Activated naive CD4-positive, alpha-beta T cell treated with anti-CD3 and anti-CD28 coated beads, Interleukin-2, amount 50 U/mL, for 24 hours (primary cell): ENCODE results near the gene TNPO3.

Experiments used
- H3K27ac Mint-ChIP-seq: one replicate; pipeline ENCODE4 v1.8.0; 2021; ENCODE audit warnings: mild to moderate bottlenecking, mixed read lengths
- H3K27me3 Mint-ChIP-seq: one replicate; pipeline ENCODE4 v1.8.0; 2021; ENCODE audit warnings: mixed read lengths
- H3K36me3 Mint-ChIP-seq: one replicate; pipeline ENCODE4 v1.8.0; 2021; ENCODE audit warnings: mixed read lengths
- H3K4me1 Mint-ChIP-seq: one replicate; pipeline ENCODE4 v1.8.0; 2021; ENCODE audit warnings: mixed read lengths
- H3K4me3 Mint-ChIP-seq: one replicate; pipeline ENCODE4 v1.8.0; 2021; ENCODE audit warnings: mild to moderate bottlenecking, mixed read lengths
- H3K9me3 Mint-ChIP-seq: one replicate; pipeline ENCODE4 v1.8.0; 2021; ENCODE audit warnings: mixed read lengths

The TNPO3 gene

GRCh38 chr7:128962899-128963298, 92.0 kb downstream of the TNPO3 start:
- Mint-ChIP-seq H3K4me1 (peaks cover 25% of the 10 kb centered on the region), H3K36me3 (peaks cover 16% of the 10 kb centered on the region), H3K27ac (peak overlapping the region; percentile 95)

GRCh38 chr7:128961030-128961659, 93.8 kb downstream of the TNPO3 start:
- Mint-ChIP-seq H3K36me3 (peaks cover 18% of the 10 kb centered on the region), H3K4me1 (peaks cover 25% of the 10 kb centered on the region)

More at GRCh38 chr7:128962899-128963298, 92.0 kb downstream of the TNPO3 start:
- H3K9me3 Mint-ChIP-seq = no peaks in the 10 kb centered on the region
- no peaks in the 10 kb centered on the region for H3K27me3 Mint-ChIP-seq
- H3K4me3 Mint-ChIP-seq = peak overlapping the region; percentile 59

GRCh38 chr7:128959296-128959695, 95.6 kb downstream of the TNPO3 start:
- Mint-ChIP-seq H3K27ac (no peak overlapping the region), H3K36me3 (peaks cover 17% of the 10 kb centered on the region), H3K4me1 (peaks cover 25% of the 10 kb centered on the region)

More at GRCh38 chr7:128961030-128961659, 93.8 kb downstream of the TNPO3 start:
- Mint-ChIP-seq H3K9me3 (no peaks in the 10 kb centered on the region), H3K4me3 (no peak overlapping the region), H3K27me3 (no peaks in the 10 kb centered on the region), H3K27ac (peak overlapping the region; percentile 76)

GRCh38 chr7:128955981-128956380, 98.9 kb downstream of the TNPO3 start:
- no peaks in the 10 kb centered on the region for H3K27me3 Mint-ChIP-seq

More at GRCh38 chr7:128959296-128959695, 95.6 kb downstream of the TNPO3 start:
- Mint-ChIP-seq H3K27me3 (no peaks in the 10 kb centered on the region), H3K4me3 (no peak overlapping the region), H3K9me3 (no peaks in the 10 kb centered on the region)

DNA sequence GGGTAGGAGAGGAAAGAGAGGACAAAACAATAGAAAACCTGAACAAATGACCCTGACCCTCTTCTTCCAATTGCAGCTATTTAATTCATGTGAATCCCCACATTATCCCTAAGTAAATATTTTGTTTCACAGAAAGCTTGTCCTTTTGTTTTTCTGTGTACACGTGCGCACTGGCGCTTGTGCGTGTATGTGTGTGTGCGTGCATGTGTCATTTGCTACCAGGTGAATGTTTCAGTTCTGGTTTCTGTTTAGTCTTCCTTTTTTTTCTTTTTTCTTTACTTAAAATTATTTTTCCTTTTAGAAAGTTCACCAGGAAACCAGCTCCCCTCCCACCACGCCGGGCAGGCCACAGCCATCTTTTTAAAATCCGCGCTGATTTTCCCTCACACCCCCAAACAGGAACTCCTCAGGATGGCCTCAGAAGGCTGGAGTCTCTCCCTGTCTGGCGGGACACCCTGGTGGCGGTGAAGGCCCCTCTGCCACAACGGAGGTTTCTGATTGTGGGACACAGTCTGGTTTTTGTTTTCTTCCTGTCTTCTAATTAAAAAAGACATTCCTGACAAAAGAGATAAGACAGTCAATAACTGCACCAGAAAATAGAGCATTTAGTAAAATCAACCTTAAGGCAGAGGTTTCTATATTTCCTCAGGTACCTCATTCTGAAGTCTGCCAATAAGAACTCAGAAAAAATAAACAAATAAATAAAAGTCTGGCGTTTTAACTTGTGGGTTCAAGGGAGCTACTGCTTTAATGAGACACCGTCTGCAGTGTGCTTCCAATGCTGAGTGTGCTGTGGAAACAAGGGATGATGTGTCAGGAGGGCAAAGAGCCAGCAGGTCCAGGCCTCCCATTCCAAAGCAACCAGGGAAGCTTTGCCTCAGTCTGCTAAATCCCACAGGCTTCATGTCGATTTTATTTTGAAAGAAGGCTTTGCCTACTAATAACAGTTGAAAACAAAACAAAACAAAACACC, 99.8 kb downstream of the TNPO3 start:
- peaks cover 13% of the 10 kb centered on the region for H3K36me3 Mint-ChIP-seq
- H3K9me3 Mint-ChIP-seq = no peaks in the 10 kb centered on the region
- peaks cover 4% of the 10 kb centered on the region for H3K4me1 Mint-ChIP-seq
- H3K4me3 Mint-ChIP-seq = no peak overlapping the region
- H3K27ac Mint-ChIP-seq = peak overlapping the region; percentile 41
- H3K27me3 Mint-ChIP-seq = no peaks in the 10 kb centered on the region

More at GRCh38 chr7:128955981-128956380, 98.9 kb downstream of the TNPO3 start:
- H3K4me1 Mint-ChIP-seq = peaks cover 4% of the 10 kb centered on the region
- peak overlapping the region; percentile 23 for H3K27ac Mint-ChIP-seq
- H3K4me3 Mint-ChIP-seq = no peak overlapping the region
- no peaks in the 10 kb centered on the region for H3K9me3 Mint-ChIP-seq
- H3K36me3 Mint-ChIP-seq = peaks cover 13% of the 10 kb centered on the region

- H3K36me3 Mint-ChIP-seq = peaks cover 13% of the 10 kb centered on the region
- no peaks in the 10 kb centered on the region for H3K27me3 Mint-ChIP-seq
- no peaks in the 10 kb centered on the region for H3K9me3 Mint-ChIP-seq
- peak overlapping the region; percentile 41 for H3K27ac Mint-ChIP-seq
- no peak overlapping the region for H3K4me3 Mint-ChIP-seq
- H3K4me1 Mint-ChIP-seq = peaks cover under 1% of the 10 kb centered on the region
Measured at GRCh38 chr7:128954150-128954549, 100.8 kb downstream of the TNPO3 start.

DNA sequence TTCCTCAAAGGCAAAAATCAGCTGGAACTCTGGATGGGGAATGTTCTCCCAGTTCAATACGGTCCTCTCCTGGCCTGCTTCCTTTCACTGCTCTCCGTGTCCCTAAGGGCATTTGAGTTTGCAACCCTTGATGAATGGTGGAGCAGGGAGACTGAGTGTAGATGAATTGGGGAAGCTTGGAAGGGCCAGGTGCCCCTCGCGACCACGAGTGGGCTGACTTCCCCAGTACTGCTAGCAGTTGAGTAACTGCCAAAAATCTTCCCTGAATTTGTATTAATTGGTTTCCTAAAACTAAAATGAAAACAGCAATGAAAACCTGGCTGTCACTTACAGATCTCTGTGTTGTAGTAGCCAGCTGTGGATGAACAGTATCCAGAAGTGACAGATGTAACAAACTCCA, 103.6 kb downstream of the TNPO3 start:
- Mint-ChIP-seq H3K9me3 (no peaks in the 10 kb centered on the region), H3K4me1 (no peaks in the 10 kb centered on the region), H3K27me3 (no peaks in the 10 kb centered on the region), H3K27ac (no peak overlapping the region), H3K4me3 (no peak overlapping the region), H3K36me3 (peaks cover 8% of the 10 kb centered on the region)

DNA sequence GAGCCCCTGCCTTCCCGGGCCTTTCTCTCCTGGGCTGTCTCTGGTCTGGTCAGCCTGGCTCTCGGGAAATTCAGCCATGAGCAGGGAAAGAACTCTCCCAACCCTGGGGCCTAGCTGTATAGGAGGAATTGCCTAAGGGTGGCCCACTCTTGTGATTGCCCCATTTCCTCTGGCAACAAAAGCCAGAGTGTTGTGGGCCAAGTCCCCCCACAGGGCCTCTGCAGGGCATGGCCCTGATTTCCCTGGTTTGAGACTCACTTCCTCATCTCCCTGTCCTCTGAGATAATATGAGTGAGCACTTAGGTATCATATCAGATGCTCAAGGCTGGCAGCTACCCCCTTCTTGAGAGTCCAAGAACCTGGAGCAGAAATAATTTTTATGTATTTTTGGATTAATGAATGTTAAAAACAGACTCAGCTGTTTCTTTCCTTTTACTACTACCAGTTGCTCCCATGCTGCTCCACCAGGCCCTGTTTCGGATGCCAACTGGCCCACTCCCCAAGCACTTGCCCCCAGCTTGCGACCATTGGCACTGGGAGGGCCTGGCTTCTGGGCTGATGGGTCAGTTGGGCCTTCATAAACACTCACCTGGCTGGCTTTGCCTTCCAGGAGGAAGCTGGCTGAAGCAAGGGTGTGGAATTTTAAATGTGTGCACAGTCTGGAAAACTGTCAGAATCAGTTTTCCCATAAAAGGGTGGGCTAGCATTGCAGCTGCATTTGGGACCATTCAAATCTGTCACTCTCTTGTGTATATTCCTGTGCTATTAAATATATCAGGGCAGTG, 105.7 kb downstream of the TNPO3 start:
- Mint-ChIP-seq H3K9me3 (no peaks in the 10 kb centered on the region), H3K36me3 (peaks cover 3% of the 10 kb centered on the region), H3K27ac (no peak overlapping the region), H3K27me3 (no peaks in the 10 kb centered on the region), H3K4me3 (no peak overlapping the region), H3K4me1 (no peaks in the 10 kb centered on the region)

DNA sequence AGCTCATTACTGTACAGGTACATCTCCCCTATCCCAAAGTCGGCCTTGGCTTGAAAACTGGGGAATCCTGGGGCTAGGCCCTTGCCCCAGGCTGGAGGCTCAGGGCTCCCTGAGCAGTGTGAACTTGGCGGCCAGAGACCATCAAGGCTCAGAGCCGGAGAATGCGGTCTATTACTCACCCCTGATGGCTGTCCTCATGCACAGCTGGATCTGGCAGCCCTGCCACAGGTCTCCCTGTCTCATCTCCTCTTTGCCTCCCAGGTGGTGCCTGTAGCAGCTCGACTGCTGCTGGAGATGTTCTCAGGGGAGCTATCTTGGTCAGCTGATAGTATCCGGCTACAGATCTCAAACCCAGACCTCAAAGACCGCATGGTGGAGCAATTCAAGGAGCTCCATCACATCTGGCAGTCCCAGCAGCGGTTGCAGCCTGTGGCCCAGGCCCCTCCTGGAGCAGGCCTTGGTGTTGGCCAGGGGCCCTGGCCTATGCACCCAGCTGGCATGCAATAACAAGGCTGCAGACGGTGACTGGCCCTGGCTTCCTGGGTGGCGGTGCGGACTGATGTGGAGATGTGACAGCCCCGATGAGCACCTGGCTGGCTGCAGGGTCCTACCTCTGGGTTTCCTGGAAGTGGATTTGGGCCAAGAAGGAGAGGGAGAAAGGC, 106.5 kb downstream of the TNPO3 start:
- no peak overlapping the region for H3K27ac Mint-ChIP-seq
- peaks cover 3% of the 10 kb centered on the region for H3K36me3 Mint-ChIP-seq
- H3K4me1 Mint-ChIP-seq = no peaks in the 10 kb centered on the region
- H3K9me3 Mint-ChIP-seq = no peaks in the 10 kb centered on the region
- no peaks in the 10 kb centered on the region for H3K27me3 Mint-ChIP-seq
- H3K4me3 Mint-ChIP-seq = no peak overlapping the region

- H3K27ac Mint-ChIP-seq = no peak overlapping the region
- H3K4me1 Mint-ChIP-seq = no peaks in the 10 kb centered on the region
- no peak overlapping the region for H3K4me3 Mint-ChIP-seq
- no peaks in the 10 kb centered on the region for H3K9me3 Mint-ChIP-seq
- no peaks in the 10 kb centered on the region for H3K27me3 Mint-ChIP-seq
- no peaks in the 10 kb centered on the region for H3K36me3 Mint-ChIP-seq
Measured at GRCh38 chr7:128947854-128948253, 107.1 kb downstream of the TNPO3 start.

- Mint-ChIP-seq H3K27ac (no peak overlapping the region), H3K27me3 (no peaks in the 10 kb centered on the region), H3K4me1 (no peaks in the 10 kb centered on the region), H3K4me3 (no peak overlapping the region), H3K36me3 (no peaks in the 10 kb centered on the region), H3K9me3 (no peaks in the 10 kb centered on the region)
Measured at GRCh38 chr7:128946936-128947830, 107.7 kb downstream of the TNPO3 start.

DNA sequence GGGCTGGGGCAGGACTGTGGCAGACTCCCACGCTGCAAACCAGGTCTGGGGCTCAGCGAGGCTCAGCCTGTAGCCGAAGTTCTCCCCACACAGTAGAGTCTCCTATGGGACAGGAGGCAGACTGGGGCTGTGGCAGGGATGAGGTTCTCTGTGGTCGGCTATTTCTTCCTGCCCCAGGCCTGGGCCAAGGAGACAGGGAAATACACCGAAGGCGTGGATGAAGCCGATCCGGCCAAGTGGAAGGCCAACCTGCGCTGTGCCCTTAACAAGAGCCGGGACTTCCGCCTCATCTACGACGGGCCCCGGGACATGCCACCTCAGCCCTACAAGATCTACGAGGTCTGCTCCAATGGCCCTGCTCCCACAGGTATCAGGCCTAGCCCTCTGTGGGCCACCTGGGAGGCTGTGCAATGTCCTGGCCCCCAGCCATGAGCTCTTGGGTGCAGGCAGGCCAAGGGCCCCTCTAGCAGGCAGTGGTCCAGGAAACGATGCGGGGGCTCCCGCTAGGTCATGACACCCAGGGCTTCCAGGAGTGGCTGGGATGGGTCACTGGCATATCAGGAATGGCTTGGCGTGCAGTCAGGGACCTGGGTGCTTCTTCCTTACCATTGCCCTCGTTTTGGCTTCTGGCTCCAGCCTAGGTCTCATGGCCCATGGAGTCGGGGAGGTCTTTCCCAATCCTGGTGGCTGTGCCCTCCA, 109.1 kb downstream of the TNPO3 start:
- no peaks in the 10 kb centered on the region for H3K36me3 Mint-ChIP-seq
- H3K4me1 Mint-ChIP-seq = no peaks in the 10 kb centered on the region
- H3K9me3 Mint-ChIP-seq = no peaks in the 10 kb centered on the region
- no peaks in the 10 kb centered on the region for H3K27me3 Mint-ChIP-seq
- no peak overlapping the region for H3K4me3 Mint-ChIP-seq
- H3K27ac Mint-ChIP-seq = no peak overlapping the region

- Mint-ChIP-seq H3K27ac (no peak overlapping the region), H3K4me3 (no peak overlapping the region), H3K36me3 (no peaks in the 10 kb centered on the region), H3K9me3 (no peaks in the 10 kb centered on the region), H3K27me3 (peaks cover 2% of the 10 kb centered on the region), H3K4me1 (no peaks in the 10 kb centered on the region)
Measured at GRCh38 chr7:128944487-128945236, 110.2 kb downstream of the TNPO3 start.
